Stimulated activated CD4-positive, alpha-beta T cell treated with anti-CD3 and anti-CD28 coated beads, Interleukin-12 subunit alpha, Interleukin-12 subunit beta, amount 100 ng/mL, for 24 hours (primary cell): ENCODE results near the gene NEK8.
"Not testable (repeated sequence)": the region's sequence is repeated elsewhere in the genome, so short reads cannot be mapped to it uniquely, and the experiment has no call there.

Experiments
- DNase-seq, 2 experiments: peaks; one replicate each; pipeline ENCODE4 v3.0.0-alpha.2; 2020; ENCODE audit warnings: low read depth in 2 of 2

The NEK8 gene

DNA sequence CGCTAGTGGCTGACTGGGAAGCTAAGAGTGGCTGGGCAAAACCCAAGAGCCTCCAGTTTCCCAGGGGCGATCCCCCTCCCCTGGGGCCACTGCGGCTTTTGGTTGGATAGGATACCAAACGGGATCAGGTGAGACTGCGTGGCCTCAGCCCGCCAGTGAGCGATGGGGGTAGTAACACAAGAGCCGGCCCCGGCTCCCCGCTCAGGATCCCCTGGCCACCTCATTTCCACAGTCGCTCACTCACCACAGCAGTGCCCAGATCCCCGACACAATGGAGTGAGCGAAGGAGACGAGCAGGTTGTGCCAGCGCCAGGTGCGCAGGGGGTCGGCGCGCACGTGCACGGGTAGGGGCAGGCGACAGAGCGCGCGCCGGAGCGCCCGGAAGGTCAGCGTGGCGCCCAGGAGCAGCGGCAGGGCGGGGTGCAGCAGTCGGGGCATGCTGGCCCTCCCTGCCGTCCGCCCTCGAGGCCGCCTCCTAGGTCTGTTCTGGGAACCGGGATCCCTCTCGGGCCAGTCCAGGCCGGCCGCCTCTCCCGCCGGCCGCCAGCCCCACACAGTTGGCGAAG is 2.8 kb upstream of the NEK8 start:
- peak in 1 of 2 experiments; percentile 61 for DNase-seq

DNA sequence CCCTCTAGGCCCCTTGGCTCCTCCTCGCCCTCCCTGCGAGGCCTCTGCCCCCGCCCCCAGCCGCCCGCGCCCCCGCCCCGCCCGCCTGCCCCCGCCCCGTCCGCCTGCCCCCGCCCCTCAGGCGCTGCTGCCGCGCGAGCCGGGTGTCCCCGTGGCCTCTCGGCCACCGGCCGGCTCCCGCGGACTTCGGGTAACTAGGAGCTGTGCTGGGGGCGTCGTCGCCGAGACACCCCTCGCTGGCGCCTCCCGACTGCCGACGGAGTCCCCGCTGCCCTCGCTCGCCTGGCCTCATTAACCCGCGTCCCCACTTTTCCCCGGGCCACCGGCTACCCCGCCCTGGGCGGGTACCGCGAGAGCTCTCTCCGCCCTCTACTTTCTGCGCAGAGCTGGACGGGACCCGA is 2.4 kb upstream of the NEK8 start, which contains the start of gene TLCD1:
Gene TLCD1 (minus strand): TSS at position 8 of the 401 bp plus-strand sequence. CDS start 136 bp downstream, outside the sequence.
- peak; percentile 60 to 76 for DNase-seq

DNA sequence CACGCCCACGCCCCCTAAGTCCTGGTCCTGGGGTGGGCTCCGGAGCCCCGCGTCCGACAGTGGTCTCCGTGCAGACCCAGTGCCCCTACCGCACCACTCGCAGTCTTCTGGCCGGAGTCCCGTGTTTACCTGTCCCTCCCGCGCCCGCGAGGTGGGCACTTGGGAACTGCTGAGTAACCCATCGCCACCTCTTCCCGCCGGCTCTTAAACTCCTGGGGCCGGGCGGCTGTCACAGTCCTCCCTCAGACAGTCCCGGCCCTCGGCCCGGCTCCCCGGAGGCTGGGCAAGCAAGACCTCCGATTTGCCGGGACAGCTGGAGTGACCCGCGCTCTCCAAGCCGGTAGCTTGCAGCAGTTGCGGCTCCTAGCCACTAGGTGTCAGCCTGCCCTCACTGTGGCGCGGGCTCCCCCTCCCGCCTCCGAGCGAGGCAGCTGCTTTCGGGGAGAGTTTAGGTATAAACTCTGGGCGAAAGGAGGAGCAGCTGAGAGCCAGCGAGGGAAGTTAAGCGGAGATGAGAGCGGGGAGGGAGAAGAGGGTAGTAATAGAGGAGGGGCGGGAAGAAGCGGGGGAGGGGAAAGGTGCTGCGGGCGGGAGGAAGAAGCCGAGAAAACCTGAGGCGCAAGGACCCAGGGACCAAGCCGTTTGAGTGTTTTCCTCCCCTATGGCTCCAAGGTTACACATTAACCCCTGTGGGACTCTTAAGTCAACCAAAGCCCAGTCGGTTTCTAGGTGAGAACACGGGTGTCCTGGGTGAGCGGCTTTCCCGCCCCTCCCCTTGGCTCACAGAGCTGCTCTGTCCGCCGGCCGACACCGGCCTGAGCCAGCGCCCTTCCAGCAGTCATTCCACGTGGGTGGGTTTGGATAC is 1.7 kb upstream of the NEK8 start:
- peak; percentile 88 to 92 for DNase-seq

- DNase-seq, result no peak
Measured at GRCh38 chr17:28729950-28730330, 1.4 kb downstream of the NEK8 start.

DNA sequence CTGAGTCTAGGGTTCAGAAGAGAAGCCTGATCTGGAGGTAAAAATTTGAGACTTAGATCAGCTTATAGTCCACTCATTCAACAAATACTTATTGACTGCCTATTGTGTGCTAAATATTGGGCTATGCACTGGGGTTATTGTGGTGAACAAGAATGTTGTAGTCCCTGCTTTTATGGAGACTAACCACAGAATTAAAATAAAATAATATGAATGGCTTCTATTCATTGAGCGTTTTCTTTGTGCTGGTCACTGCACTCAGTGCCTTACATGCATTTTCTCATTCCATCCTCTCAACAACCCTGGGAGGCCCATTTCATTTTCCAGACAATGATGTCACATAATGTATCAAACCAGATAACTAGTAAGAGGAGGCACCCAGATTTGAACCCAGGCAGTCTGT is 4.8 kb downstream of the NEK8 start:
- no peak for DNase-seq

DNA sequence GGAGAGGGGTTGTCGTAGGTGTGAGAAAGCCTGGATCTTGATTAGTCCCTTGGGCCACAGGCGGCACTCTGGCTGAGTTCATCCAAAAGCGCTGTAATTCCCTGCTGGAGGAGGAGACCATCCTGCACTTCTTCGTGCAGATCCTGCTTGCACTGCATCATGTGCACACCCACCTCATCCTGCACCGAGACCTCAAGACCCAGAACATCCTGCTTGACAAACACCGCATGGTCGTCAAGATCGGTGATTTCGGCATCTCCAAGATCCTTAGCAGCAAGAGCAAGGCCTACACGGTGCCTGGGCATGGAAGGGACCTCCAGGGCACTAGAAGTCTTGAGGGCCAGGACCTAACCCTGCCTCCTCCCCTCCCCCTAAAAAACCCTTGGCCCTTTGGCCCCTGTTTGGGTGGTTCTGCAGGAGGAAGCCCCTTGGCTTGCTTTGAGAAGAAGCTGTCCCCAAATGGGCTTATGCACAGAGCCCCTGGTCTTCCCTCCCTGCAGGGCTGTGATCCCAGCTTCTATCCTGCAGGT is 6.2 kb downstream of the NEK8 start:
- DNase-seq, result no peak

GRCh38 chr17:28735242-28735722 is 6.7 kb downstream of the NEK8 start:
- no peak for DNase-seq

DNA sequence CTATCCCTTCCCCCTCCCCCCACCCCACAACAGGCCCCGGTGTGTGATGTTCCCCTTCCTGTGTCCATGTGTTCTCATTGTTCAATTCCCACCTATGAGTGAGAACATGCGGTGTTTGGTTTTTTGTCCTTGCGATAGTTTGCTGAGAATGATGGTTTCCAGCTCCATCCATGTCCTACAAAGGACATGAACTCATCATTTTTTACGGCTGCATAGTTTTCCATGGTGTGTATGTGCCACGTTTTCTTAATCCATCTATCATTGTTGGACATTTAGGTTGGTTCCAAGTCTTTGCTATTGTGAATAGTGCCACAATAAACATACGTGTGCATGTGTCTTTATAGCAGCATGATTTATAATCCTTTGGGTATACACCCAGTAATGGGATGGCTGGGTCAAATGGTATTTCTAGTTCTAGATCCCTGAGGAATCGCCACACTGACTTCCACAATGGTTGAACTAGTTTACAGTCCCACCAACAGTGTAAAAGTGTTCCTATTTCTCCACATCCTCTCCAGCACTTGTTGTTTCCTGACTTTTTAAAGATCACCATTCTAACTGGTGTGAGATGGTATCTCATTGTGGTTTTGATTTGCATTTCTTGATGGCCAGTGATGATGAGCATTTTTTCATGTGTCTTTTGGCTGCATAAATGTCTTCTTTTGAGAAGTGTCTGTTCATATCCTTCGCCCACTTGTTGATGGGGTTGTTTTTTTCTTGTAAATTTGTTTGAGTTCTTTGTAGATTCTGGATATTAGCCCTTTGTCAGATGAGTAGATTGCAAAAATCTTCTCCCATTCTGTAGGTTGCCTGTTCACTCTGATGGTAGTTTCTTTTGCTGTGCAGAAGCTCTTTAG is 7.6 kb downstream of the NEK8 start:
- not testable (repeated sequence) for DNase-seq

GRCh38 chr17:28737316-28737715 is 8.7 kb downstream of the NEK8 start:
- DNase-seq, result no peak

DNA sequence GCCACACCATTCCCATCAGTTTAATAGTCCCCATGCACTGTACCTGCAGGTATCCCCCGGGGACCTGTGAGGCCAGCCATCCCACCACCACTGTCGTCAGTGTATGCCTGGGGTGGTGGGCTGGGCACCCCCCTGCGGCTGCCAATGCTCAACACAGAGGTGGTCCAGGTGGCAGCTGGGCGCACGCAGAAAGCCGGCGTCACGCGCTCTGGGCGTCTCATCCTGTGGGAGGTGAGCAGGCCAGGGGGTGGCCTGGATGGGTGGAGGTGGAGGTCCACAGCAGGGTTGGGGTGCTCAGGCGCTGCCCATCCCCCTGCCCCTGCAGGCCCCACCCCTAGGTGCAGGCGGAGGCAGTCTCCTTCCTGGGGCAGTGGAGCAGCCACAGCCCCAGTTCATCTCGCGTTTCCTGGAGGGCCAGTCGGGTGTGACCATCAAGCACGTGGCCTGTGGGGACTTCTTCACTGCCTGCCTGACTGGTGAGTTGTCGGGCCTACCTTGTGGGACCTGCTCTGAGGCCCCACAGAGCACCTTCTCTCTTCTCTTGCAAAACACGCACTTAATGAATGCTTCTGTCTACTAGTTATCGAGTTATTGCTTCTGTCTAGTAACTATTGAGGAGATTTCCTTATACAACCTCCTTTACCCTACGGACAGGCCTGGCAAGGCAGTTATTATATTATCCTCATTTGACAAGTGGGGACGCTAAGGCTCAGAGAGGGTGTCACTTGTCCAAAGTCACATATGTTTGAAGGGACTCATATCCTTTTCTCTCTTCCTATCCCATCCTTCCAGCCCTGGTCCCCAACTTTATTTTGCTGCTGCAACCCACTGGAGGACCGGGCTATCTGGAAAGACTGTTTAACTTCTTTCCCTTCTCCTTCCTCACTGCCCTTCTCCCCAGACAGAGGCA is 9.4 kb downstream of the NEK8 start:
- DNase-seq, result no peak

DNA sequence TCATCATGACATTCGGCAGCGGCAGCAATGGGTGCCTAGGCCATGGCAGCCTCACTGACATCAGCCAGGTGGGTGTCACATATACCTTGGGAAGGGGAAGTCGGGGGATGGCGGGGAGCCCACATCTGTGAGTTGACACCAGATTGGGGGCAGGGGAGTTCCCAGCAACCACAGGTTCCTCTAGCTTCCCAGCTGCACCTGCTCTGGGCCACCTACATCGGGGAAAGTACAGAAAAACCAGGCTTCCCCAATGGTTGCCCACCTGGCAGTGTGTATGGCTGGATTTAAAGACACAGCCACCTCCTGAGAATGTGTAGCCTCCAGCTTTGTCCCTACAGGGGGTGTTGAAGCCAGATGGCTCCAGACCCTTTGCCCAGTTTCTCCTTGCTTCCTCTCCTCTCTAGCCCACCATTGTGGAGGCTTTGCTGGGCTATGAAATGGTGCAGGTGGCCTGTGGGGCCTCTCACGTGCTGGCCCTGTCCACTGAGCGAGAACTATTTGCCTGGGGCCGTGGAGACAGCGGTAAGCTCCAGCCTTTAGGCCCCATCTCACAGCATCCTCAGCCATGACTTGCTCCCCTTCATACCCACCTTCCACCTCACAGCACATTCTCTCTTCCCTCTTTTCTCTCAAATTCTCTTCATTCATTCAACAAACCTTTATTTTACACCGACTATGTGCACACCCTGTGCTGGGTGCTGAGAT is 10.2 kb downstream of the NEK8 start:
- peak in 1 of 2 experiments; percentile 38 for DNase-seq

GRCh38 chr17:28740406-28741357 is 12.1 kb downstream of the NEK8 start:
- DNase-seq, result no peak

- DNase-seq, result no peak
Measured at GRCh38 chr17:28741358-28742349, 13.1 kb downstream of the NEK8 start.

GRCh38 chr17:28743243-28744103 is 14.9 kb downstream of the NEK8 start, which contains the start of gene TRAF4:
Gene TRAF4 (plus strand): TSS chr17:28744011. CDS start chr17:28744113, 102 bp downstream.
- DNase-seq, result peak; percentile 57 to 83

DNA sequence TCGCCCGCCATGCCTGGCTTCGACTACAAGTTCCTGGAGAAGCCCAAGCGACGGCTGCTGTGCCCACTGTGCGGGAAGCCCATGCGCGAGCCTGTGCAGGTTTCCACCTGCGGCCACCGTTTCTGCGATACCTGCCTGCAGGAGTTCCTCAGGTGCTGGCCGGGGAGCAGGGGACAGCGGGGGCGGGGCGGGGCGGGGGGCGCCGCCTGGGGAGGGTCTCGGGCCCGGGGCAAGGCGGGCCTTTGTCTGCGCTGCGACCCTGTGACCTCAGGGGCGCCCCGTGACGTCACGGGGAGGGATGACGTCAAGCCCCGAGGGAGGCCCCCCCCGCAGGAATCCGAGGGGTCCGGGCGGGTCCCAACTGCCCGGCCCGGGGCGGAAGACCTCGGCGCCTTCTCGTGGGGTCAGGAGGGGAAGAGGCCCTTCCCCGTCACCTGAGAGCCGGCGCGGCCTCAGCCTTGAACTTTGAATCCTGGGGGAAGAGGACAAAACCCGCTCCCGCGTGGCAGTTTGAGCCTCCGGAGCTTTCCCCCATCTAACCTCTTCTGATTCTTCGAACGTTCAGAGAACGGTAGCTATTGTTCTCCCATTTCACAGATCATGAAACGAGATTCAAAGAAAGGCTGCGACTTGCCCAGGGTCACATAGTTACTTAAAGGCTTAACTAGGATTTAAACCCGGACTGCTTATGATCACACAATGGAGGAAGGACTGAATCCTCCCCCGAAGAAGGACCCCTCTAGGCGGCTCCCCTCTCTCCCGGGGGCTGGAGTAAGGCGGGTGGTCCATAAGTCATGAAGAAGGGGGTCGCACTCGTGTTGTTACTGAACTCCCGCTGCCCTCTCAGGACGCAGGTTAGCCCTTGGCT is 15.8 kb downstream of the NEK8 start:
- DNase-seq, result peak in 1 of 2 experiments; percentile 63
